AG04449 (cell line): ENCODE measurements around the gene TNRC6C.

Experiments
- CTCF ChIA-PET: fragments of 350-600 bp; formaldehyde crosslinking; extraction: SDS; loops from one replicate; lab custom pipeline; 2021; ENCODE audit warnings: antibody characterized with exemption; lab: Yijun Ruan, JAX
- POLR2A ChIA-PET: fragments of 400-600, 350-600 bp; formaldehyde crosslinking; extraction: SDS; loops from one replicate; lab custom pipeline; 2020; ENCODE audit warnings: antibody characterized with exemption, inconsistent platforms; lab: Yijun Ruan, JAX
- DNase-seq: peaks from one replicate; pipeline ENCODE4 v3.0.0-alpha.2; 2010; ENCODE audit warnings: low read depth, low spot score
- H3K4me3 ChIP-seq: 2 replicates; pipeline ENCODE4 v1.5.1; 2011; ENCODE audit warnings: low read depth, mild to moderate bottlenecking, control low read depth, low read length
- TF ChIP-seq, protein P1 (sequence below): IDR thresholded peaks from one replicate; pipeline ENCODE4 v1.5.1; 2011; ENCODE audit warnings: mild to moderate bottlenecking, moderate library complexity, low read length, control low read depth, inconsistent platforms; ENCODE audit not compliant: insufficient read depth; ENCODE audit errors: missing control alignments

TNRC6C gene

DNA sequence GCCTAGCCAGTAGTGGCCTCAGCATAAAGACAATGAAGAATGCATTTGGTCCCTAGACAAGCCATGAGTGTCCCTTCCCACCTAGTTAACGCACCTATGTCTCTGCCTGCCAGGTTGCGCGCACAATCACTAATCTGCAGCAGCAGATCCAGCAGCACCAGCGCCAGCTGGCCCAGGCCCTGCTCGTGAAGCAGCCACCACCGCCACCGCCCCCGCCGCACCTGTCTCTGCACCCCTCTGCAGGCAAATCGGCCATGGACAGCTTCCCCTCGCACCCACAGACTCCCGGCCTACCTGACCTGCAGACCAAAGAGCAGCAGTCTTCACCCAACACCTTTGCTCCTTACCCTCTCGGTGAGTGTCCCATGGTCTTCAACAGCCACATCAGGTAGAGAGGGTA lies 128.2 kb downstream of the TNRC6C start:
- H3K4me3 ChIP-seq: no peak overlapping the region
- DNase-seq: no peak
- ChIA-PET CTCF (interaction anchor here (0.9 to 5.7 kb wide), 2 partner anchors 27 to 67 kb away, joined by 3 to 37 read pairs; no protein-coding TSS in a partner anchor), POLR2A (no interaction called here)
- TF ChIP-seq, protein P1, sequence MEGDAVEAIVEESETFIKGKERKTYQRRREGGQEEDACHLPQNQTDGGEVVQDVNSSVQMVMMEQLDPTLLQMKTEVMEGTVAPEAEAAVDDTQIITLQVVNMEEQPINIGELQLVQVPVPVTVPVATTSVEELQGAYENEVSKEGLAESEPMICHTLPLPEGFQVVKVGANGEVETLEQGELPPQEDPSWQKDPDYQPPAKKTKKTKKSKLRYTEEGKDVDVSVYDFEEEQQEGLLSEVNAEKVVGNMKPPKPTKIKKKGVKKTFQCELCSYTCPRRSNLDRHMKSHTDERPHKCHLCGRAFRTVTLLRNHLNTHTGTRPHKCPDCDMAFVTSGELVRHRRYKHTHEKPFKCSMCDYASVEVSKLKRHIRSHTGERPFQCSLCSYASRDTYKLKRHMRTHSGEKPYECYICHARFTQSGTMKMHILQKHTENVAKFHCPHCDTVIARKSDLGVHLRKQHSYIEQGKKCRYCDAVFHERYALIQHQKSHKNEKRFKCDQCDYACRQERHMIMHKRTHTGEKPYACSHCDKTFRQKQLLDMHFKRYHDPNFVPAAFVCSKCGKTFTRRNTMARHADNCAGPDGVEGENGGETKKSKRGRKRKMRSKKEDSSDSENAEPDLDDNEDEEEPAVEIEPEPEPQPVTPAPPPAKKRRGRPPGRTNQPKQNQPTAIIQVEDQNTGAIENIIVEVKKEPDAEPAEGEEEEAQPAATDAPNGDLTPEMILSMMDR: no peak

DNA sequence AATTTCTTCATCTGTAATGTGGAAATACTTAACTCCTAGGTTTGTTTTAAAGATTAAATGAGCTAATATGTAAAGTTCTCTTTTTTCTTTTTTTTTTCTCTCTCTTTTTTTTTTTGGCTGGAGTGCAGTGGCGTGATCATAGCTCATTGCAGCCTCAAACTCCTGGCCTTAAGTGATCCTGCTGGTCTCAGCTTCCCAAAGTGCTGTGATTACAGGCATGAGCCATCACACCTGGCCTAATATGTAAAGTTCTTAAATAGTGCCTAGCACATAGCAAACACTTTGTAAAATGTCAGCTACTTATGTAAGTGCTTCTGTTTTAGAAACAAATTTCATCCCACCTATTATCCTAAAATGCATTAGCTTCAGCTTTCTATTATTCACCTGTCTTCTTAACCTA lies 130.0 kb downstream of the TNRC6C start:
- POLR2A ChIA-PET: interaction anchor here (0.6 kb wide), 1 partner anchor 18 kb away, joined by 5 read pairs; no protein-coding TSS in a partner anchor
- TF ChIP-seq, protein P1: no peak
- DNase-seq: no peak
- no peak overlapping the region for H3K4me3 ChIP-seq
- CTCF ChIA-PET: no interaction called here

DNA sequence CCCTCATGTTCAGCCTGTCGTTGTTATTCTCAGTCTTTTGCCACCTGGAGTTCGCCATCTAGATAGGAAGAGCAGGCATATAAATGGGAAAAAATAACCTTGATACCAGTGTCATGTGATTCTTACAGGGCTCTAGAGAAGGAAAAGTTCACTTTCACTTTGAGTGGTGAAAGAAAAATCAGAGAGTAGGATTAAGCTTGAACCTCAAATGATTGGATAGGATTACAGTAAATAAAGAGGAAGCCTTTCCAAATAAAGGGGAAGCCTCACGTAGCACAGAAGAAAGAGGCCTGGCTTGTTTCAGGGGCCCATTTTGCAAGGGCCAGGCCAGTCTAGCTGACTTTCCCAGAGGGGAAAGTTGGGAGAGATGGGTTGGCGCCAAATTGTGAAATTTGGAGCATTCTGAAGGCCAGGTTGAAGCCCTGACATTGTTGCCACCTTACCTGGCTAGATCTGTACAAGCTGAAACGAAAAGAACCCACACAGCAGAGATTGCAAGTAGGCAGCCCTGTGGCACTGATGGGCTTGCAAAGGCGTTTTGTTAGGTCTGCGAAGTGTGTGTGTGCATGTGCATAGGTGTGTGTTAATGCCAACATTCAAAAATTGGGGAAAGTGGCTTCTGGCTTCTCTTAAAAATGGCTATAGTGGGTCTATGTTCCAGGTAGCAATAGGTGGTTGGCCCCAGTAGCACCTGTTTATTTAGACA lies 131.2 kb downstream of the TNRC6C start:
- DNase-seq: no peak
- CTCF ChIA-PET: no interaction called here
- H3K4me3 ChIP-seq: no peak overlapping the region
- TF ChIP-seq, protein P1: no peak
- POLR2A ChIA-PET: no interaction called here

DNA sequence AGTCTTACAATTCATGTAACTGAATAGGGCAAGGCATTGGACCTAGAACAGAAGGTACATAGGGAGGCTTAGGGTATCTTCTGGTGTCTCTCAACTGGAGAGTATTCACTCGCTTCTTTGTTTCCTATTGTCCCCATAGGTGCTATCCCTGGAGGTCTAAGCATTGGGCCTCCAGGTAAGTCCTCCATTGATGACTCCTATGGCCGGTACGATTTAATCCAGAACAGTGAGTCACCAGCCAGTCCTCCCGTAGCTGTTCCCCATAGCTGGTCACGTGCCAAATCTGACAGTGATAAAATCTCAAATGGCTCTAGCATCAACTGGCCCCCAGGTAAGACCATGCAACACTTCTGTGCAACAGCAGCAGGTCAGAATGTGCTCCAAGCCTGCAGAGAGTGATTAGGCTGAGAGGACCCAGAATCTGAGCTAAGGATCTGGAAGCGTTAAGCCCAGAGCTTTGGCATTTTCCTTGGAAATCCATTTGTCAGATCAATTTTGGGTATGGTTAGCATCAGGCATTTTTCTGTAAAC lies 134.4 kb downstream of the TNRC6C start:
- TF ChIP-seq, protein P1: no peak
- DNase-seq: no peak
- H3K4me3 ChIP-seq: no peak overlapping the region
- CTCF ChIA-PET: interaction anchor here (1.0 to 13.4 kb wide), 4 partner anchors 9 to 84 kb away, joined by 3 to 116 read pairs (median 13); no protein-coding TSS in a partner anchor
- POLR2A ChIA-PET: no interaction called here

DNA sequence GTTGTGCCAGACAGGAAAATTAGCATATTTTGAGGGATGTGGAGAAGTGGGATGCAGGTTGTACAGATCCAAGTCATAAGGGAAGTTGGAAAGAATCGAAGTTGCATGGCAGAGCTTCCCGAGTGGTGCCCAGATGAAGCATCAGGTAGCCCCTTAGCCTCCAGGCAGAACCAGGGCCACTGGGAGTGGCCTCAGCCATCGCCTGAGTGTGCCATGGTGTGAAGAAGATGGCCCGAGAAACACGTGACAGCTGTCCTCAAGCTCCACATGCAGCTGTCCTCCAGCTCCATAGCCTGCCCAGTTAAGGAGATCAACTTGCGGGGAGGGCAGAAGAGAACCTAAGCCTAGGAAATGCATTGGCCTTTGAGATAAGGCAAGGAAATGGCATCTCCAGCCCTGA lies 136.5 kb downstream of the TNRC6C start:
- DNase-seq: no peak
- POLR2A ChIA-PET: interaction anchor here (0.6 kb wide), 1 partner anchor 137 kb away, joined by 3 read pairs; no protein-coding TSS in a partner anchor
- H3K4me3 ChIP-seq: no peak overlapping the region
- TF ChIP-seq, protein P1: no peak
- CTCF ChIA-PET: interaction anchor here (3.8 to 13.4 kb wide), 2 partner anchors 11 to 16 kb away, joined by 23 to 116 read pairs; no protein-coding TSS in a partner anchor

DNA sequence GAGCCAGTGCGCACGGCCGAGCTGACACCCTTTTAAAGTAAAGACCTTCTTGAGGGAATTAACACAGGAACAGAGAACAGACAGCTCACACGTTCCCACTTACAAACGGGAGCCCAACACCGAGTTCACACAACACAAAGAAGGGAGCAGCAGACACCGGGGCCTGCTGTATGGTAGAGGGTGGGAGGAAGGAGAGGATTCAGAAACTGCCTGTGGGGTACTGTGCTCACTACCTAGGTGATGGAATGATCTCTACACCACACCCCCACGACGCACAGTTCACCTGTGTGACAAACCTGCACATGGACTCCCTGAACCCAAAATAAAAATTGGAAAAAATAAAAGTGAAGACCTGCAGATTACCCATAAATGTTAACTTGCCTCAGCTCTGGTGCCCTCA lies 137.6 kb downstream of the TNRC6C start:
- ChIA-PET CTCF (interaction anchor here (3.8 to 13.4 kb wide), 2 partner anchors 12 to 15 kb away, joined by 23 to 116 read pairs; no protein-coding TSS in a partner anchor), POLR2A (no interaction called here)
- no peak for DNase-seq
- H3K4me3 ChIP-seq: no peak overlapping the region
- TF ChIP-seq, protein P1: no peak
